ENCODE measurements around the gene PCDH7. TPM values are rescaled to one million over a fixed set of nuclear protein-coding genes. Genes with fewer than 3 reads are reported as not detected.

PCDH7 gene
- total and polyA plus RNA-seq, 2 experiments from 2014 or later, result 2.4 to 10.8 TPM

DNA sequence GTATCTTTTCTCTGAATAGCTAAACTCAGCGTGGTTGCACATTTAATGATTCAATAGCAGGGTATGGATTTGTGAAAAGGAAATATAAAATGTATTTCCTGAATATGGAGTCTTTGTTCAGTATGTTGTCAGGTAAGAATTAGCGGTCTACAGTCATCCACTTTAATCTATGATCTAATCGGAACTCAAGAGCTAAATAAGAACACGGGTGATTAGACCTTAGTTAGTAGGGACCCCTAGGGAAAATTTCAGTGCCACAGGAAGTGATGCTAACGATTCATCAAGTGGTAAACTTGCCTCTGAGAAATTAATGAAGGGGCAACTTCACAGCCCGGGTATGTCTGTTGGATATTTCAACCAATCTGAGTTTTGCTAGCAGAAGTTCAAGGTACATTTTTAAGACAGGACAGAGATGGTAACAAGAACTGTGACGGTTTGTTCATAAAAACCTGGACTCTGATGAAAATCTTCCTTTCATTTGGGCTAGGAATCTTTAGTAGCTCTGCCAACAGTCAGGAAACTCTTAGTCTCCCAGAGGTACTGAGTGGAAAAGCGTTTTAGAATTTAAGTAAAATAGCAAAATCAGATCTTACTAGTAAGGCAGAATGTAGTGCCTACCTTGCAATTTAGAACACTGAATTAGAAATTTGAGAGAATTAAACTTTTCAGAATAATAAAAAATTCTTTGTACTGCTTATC lies 47.1 kb downstream of the PCDH7 start:
- no peak overlapping the region for H2AFZ ChIP-seq
- H3K79me2 ChIP-seq (replicated peaks; ENCODE audit: insufficient read depth), result no peaks in the 10 kb centered on the region
- ATAC-seq, result no peak
- no peaks in the 10 kb centered on the region for H3K27me3 ChIP-seq (ENCODE audit: insufficient read depth)
- no peak overlapping the region for H3K4me3 Mint-ChIP-seq
- H3K36me3 ChIP-seq (ENCODE audit: insufficient read depth), result no peaks in the 10 kb centered on the region
- H3K4me1 Mint-ChIP-seq, result peaks cover 30% of the 10 kb centered on the region
- no peaks in the 10 kb centered on the region for H3K9me3 Mint-ChIP-seq
- H3K27me3 Mint-ChIP-seq (ENCODE audit: insufficient read depth, low read depth, poor library complexity), result no peaks in the 10 kb centered on the region
- H3F3A ChIP-seq (replicated peaks; ENCODE audit: low read depth), result no peaks in the 10 kb centered on the region
- no peaks in the 10 kb centered on the region for H4K20me1 ChIP-seq (replicated peaks; ENCODE audit: insufficient read depth)
- no peak overlapping the region for H3K27ac Mint-ChIP-seq
- H3K4me3 ChIP-seq, result no peak overlapping the region
- H3K4me1 ChIP-seq (ENCODE audit: insufficient read depth), result no peaks in the 10 kb centered on the region
- H3K9me2 ChIP-seq (ENCODE audit: insufficient read depth), result 0 out of 2 replicates have a peak, but pooled peaks cover 3% of the 10 kb centered on the region
- TF ChIP-seq STAT1 (IDR thresholded peaks at IDR 0.05; ENCODE audit: unreplicated experiment) (no peak), POLR2AphosphoS5 (IDR thresholded peaks at IDR 0.05; ENCODE audit: low read depth) (no peak), CREB1 (CRISPR knock-in tag; IDR thresholded peaks at IDR 0.05; ENCODE audit: low read depth) (no peak), EZH2phosphoT487 (IDR thresholded peaks at IDR 0.05; ENCODE audit: unreplicated experiment) (no peak), NANOG (IDR thresholded peaks at IDR 0.05; ENCODE audit: borderline replicate concordance) (no peak)
- TF ChIP-seq, protein P1, sequence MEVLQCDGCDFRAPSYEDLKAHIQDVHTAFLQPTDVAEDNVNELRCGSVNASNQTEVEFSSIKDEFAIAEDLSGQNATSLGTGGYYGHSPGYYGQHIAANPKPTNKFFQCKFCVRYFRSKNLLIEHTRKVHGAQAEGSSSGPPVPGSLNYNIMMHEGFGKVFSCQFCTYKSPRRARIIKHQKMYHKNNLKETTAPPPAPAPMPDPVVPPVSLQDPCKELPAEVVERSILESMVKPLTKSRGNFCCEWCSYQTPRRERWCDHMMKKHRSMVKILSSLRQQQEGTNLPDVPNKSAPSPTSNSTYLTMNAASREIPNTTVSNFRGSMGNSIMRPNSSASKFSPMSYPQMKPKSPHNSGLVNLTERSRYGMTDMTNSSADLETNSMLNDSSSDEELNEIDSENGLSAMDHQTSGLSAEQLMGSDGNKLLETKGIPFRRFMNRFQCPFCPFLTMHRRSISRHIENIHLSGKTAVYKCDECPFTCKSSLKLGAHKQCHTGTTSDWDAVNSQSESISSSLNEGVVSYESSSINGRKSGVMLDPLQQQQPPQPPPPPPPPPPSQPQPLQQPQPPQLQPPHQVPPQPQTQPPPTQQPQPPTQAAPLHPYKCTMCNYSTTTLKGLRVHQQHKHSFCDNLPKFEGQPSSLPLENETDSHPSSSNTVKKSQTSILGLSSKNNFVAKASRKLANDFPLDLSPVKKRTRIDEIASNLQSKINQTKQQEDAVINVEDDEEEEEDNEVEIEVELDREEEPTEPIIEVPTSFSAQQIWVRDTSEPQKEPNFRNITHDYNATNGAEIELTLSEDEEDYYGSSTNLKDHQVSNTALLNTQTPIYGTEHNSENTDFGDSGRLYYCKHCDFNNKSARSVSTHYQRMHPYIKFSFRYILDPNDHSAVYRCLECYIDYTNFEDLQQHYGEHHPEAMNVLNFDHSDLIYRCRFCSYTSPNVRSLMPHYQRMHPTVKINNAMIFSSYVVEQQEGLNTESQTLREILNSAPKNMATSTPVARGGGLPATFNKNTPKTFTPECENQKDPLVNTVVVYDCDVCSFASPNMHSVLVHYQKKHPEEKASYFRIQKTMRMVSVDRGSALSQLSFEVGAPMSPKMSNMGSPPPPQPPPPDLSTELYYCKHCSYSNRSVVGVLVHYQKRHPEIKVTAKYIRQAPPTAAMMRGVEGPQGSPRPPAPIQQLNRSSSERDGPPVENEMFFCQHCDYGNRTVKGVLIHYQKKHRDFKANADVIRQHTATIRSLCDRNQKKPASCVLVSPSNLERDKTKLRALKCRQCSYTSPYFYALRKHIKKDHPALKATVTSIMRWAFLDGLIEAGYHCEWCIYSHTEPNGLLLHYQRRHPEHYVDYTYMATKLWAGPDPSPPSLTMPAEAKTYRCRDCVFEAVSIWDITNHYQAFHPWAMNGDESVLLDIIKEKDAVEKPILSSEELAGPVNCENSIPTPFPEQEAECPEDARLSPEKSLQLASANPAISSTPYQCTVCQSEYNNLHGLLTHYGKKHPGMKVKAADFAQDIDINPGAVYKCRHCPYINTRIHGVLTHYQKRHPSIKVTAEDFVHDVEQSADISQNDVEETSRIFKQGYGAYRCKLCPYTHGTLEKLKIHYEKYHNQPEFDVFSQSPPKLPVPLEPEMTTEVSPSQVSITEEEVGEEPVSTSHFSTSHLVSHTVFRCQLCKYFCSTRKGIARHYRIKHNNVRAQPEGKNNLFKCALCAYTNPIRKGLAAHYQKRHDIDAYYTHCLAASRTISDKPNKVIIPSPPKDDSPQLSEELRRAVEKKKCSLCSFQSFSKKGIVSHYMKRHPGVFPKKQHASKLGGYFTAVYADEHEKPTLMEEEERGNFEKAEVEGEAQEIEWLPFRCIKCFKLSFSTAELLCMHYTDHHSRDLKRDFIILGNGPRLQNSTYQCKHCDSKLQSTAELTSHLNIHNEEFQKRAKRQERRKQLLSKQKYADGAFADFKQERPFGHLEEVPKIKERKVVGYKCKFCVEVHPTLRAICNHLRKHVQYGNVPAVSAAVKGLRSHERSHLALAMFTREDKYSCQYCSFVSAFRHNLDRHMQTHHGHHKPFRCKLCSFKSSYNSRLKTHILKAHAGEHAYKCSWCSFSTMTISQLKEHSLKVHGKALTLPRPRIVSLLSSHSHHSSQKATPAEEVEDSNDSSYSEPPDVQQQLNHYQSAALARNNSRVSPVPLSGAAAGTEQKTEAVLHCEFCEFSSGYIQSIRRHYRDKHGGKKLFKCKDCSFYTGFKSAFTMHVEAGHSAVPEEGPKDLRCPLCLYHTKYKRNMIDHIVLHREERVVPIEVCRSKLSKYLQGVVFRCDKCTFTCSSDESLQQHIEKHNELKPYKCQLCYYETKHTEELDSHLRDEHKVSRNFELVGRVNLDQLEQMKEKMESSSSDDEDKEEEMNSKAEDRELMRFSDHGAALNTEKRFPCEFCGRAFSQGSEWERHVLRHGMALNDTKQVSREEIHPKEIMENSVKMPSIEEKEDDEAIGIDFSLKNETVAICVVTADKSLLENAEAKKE (CRISPR knock-in tag; IDR thresholded peaks at IDR 0.05), result no peak
- TF ChIP-seq, protein P2, sequence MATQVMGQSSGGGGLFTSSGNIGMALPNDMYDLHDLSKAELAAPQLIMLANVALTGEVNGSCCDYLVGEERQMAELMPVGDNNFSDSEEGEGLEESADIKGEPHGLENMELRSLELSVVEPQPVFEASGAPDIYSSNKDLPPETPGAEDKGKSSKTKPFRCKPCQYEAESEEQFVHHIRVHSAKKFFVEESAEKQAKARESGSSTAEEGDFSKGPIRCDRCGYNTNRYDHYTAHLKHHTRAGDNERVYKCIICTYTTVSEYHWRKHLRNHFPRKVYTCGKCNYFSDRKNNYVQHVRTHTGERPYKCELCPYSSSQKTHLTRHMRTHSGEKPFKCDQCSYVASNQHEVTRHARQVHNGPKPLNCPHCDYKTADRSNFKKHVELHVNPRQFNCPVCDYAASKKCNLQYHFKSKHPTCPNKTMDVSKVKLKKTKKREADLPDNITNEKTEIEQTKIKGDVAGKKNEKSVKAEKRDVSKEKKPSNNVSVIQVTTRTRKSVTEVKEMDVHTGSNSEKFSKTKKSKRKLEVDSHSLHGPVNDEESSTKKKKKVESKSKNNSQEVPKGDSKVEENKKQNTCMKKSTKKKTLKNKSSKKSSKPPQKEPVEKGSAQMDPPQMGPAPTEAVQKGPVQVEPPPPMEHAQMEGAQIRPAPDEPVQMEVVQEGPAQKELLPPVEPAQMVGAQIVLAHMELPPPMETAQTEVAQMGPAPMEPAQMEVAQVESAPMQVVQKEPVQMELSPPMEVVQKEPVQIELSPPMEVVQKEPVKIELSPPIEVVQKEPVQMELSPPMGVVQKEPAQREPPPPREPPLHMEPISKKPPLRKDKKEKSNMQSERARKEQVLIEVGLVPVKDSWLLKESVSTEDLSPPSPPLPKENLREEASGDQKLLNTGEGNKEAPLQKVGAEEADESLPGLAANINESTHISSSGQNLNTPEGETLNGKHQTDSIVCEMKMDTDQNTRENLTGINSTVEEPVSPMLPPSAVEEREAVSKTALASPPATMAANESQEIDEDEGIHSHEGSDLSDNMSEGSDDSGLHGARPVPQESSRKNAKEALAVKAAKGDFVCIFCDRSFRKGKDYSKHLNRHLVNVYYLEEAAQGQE (IDR thresholded peaks at IDR 0.05; ENCODE audit: unreplicated experiment), result no peak
- no peak overlapping the region for H3K27ac ChIP-seq (ENCODE audit: low read depth)
- no peaks in the 10 kb centered on the region for H3K36me3 Mint-ChIP-seq (ENCODE audit: low read depth)
- DNase-seq (ENCODE audit: low spot score), result no peak
- H3K4me2 ChIP-seq, result no peak overlapping the region
